Liver (tissue), 9 donors: ENCODE measurements around the gene NCMAP. TPM values are rescaled to one million over a fixed set of nuclear protein-coding genes. Genes with fewer than 3 reads are reported as not detected.

ENCODE experiments used
- DNase-seq: peaks from one replicate; pipeline ENCODE4 v3.0.0-alpha.2; 2017; ENCODE audit warnings: low spot score
- H3K27ac ChIP-seq, 2 donors: one replicate each; pipeline ENCODE4 v1.7.0; 2013; ENCODE audit warnings: inconsistent platforms in 2 of 2, low read length in 2 of 2, control low read depth in 1 of 2, low read depth in 1 of 2, mild to moderate bottlenecking in 1 of 2
- H3K27me3 ChIP-seq, 4 donors: one replicate each; pipeline versions ENCODE4 v1.6.1 to v1.7.0; 2013; ENCODE audit warnings: low read length in 3 of 4, inconsistent platforms in 1 of 4, mild to moderate bottlenecking in 1 of 4, moderate library complexity in 1 of 4; ENCODE audit not compliant: control insufficient read depth in 4 of 4, insufficient read depth in 4 of 4
- H3K36me3 ChIP-seq, 4 donors: one replicate each; pipeline versions ENCODE4 v1.6.1 to v1.7.0; 2013; ENCODE audit warnings: low read length in 3 of 4, mild to moderate bottlenecking in 3 of 4, low read depth in 1 of 4, moderate library complexity in 1 of 4; ENCODE audit not compliant: control insufficient read depth in 4 of 4, insufficient read depth in 3 of 4
- H3K4me1 ChIP-seq, 4 donors: one replicate each; pipeline versions ENCODE4 v1.6.1 to v1.7.0; 2013; ENCODE audit warnings: low read length in 3 of 4, mild to moderate bottlenecking in 3 of 4, moderate library complexity in 1 of 4; ENCODE audit not compliant: control insufficient read depth in 4 of 4, insufficient read depth in 4 of 4
- H3K4me3 ChIP-seq, 3 donors: one replicate each; pipeline versions ENCODE4 v1.6.1 to v1.7.0; 2013; ENCODE audit warnings: low read length in 3 of 3, control low read depth in 1 of 3, low read depth in 1 of 3, mild to moderate bottlenecking in 1 of 3
- H3K9ac ChIP-seq, 2 donors: one replicate each; pipeline ENCODE4 v1.7.0; 2013; ENCODE audit warnings: low read length in 2 of 2, mild to moderate bottlenecking in 2 of 2, moderate library complexity in 2 of 2, control low read depth in 1 of 2, low read depth in 1 of 2
- H3K9me3 ChIP-seq, 4 donors: one replicate each; pipeline versions ENCODE4 v1.6.1 to v1.7.0; 2013; ENCODE audit warnings: low read length in 3 of 4; ENCODE audit not compliant: control insufficient read depth in 4 of 4
- CTCF ChIP-seq: fragments of 150-350 bp; IDR thresholded peaks from 2 replicates; pipeline ENCODE4 v1.5.1; 2017; ENCODE audit warnings: improper control_type of control experiment, low read depth, low read length; ENCODE audit not compliant: missing input control
- GABPA ChIP-seq, 2 donors: IDR thresholded peaks in 1 of 2; conservative IDR thresholded peaks in 1 of 2; 2 replicates each; pipeline ENCODE4 v1.6.1; 2016; ENCODE audit warnings: antibody characterized with exemption in 2 of 2, mild to moderate bottlenecking in 1 of 2, moderate library complexity in 1 of 2
- HNF4A ChIP-seq, 2 donors: conservative IDR thresholded peaks; 2 replicates each; pipeline ENCODE4 v1.6.1; 2016; ENCODE audit warnings: antibody characterized with exemption in 2 of 2, mild to moderate bottlenecking in 2 of 2
- JUND ChIP-seq, 2 donors: IDR thresholded peaks; 2 replicates each; pipeline ENCODE4 v1.6.1; 2016; ENCODE audit warnings: antibody characterized with exemption in 2 of 2
- MAX ChIP-seq: IDR thresholded peaks from 2 replicates; pipeline ENCODE4 v1.6.1; 2016; ENCODE audit warnings: antibody characterized with exemption
- NR2F2 ChIP-seq: IDR thresholded peaks from 2 replicates; pipeline ENCODE4 v1.6.1; 2016; ENCODE audit warnings: antibody characterized with exemption
- REST ChIP-seq: IDR thresholded peaks from 2 replicates; pipeline ENCODE4 v1.6.1; 2016; ENCODE audit warnings: antibody characterized with exemption, mild to moderate bottlenecking
- SP1 ChIP-seq: IDR thresholded peaks from 2 replicates; pipeline ENCODE4 v1.6.1; 2018; ENCODE audit warnings: antibody characterized with exemption, mild to moderate bottlenecking
- ZBTB33 ChIP-seq: IDR thresholded peaks from 2 replicates; pipeline ENCODE4 v1.6.1; 2016; ENCODE audit warnings: antibody characterized with exemption
- WGBS: extraction: QIAGEN DNeasy Blood & Tissue Kit; methylation state at CpG from one replicate; pipeline ENCODE4 v1.1.7; 2013; 5-methylcytosine and 5-hydroxymethylcytosine counted together
- polyA plus RNA-seq, 2 donors: library from polyadenylated mRNA; stranded (reverse) in 1 of 2; unstranded in 1 of 2; fragments of 200-250 nt in 1 of 2; fragments of >200 nt in 1 of 2; fragmentation: Nextera tagmentation in 1 of 2; extraction: Ambion mirVana in 1 of 2; gene quantifications; one replicate each; pipeline versions ENCODE4 v1.2.1 to v1.2.3, GENCODE V29; 2013 to 2015
- total RNA-seq, 2 donors: library from RNA; depleted of rRNA; stranded (reverse); fragments of >200 nt; gene quantifications; one replicate each; pipeline ENCODE4 v1.2.3, GENCODE V29; 2014
- donor health status: healthy.
- donor health status: healthy.
- donor health status: healthy.
- donor health status: healthy.
- donor health status: healthy.

Gene NCMAP
- total and polyA plus RNA-seq, 4 donors, result 0.31 to 4.8 (median 0.61) TPM

GRCh38 chr1:24553931-24554330 lies 2.0 kb upstream of the NCMAP start:
- WGBS, result 92% methylated on average over 3 of the region's 3 CpGs

More at GRCh38 chr1:24553931-24554330, 2.0 kb upstream of the NCMAP start:
- no peak overlapping the region for H3K4me3 ChIP-seq
- no peak overlapping the region for H3K9ac ChIP-seq
- TF ChIP-seq GABPA (IDR thresholded peaks at IDR 0.05 in 1 of 2, conservative IDR thresholded peaks at IDR 0.05 in 1 of 2) (no peak), CTCF (no peak), MAX (no peak), SP1 (no peak), ZBTB33 (no peak), REST (no peak), NR2F2 (no peak), HNF4A (conservative IDR thresholded peaks at IDR 0.05) (no peak), JUND (IDR thresholded peaks at IDR 0.05) (no peak)
- DNase-seq, result no peak
- no peak overlapping the region for H3K27ac ChIP-seq
- H3K27me3 ChIP-seq, result no peaks in the 10 kb centered on the region
- H3K4me1 ChIP-seq, result peaks cover 5 to 40% (median 29%) of the 10 kb centered on the region in 4 donors
- H3K9me3 ChIP-seq, result no peaks in the 10 kb centered on the region
- H3K36me3 ChIP-seq, result no peaks in the 10 kb centered on the region
